NCI-H226 (cell line): Measurements from ENCODE around the gene CATSPERE.

Source experiments
- DNase-seq: peaks from one replicate; pipeline ENCODE4 v3.0.0-alpha.2; 2015

Gene CATSPERE

GRCh38 chr1:244461245-244462071 lies at the start of gene CATSPERE:
Gene CATSPERE (plus strand): TSS chr1:244461273. CDS start chr1:244461430, 157 bp downstream.
- no peak for DNase-seq

GRCh38 chr1:244412176-244412575 lies 48.9 kb upstream of the CATSPERE start:
- no peak for DNase-seq

- DNase-seq: no peak
These were observed 47.3 kb upstream of the CATSPERE start for GRCh38 chr1:244413736-244414135.

- DNase-seq: peak; percentile 50
These were observed 46.5 kb upstream of the CATSPERE start for GRCh38 chr1:244414543-244414942.

GRCh38 chr1:244419024-244419423 lies 42.0 kb upstream of the CATSPERE start:
- DNase-seq: no peak

- no peak for DNase-seq
These were observed 38.9 kb upstream of the CATSPERE start for GRCh38 chr1:244422174-244422573.

GRCh38 chr1:244424649-244425334 lies 36.3 kb upstream of the CATSPERE start:
- DNase-seq: no peak

- no peak for DNase-seq
These were observed 33.4 kb upstream of the CATSPERE start for GRCh38 chr1:244427647-244428046.

GRCh38 chr1:244429818-244430217 lies 31.3 kb upstream of the CATSPERE start:
- no peak for DNase-seq

GRCh38 chr1:244431166-244431565 lies 29.9 kb upstream of the CATSPERE start:
- DNase-seq: no peak

- peak; percentile 21 for DNase-seq
These were observed 25.4 kb upstream of the CATSPERE start for GRCh38 chr1:244435562-244436205.

- DNase-seq: peak; percentile 42
These were observed 24.6 kb upstream of the CATSPERE start for GRCh38 chr1:244436336-244437085.

- DNase-seq: peak; percentile 40
These were observed 24.0 kb upstream of the CATSPERE start for GRCh38 chr1:244437086-244437468.

GRCh38 chr1:244439391-244440032 lies 21.6 kb upstream of the CATSPERE start:
- no peak for DNase-seq

- DNase-seq: no peak
These were observed 18.2 kb upstream of the CATSPERE start for GRCh38 chr1:244442850-244443249.

- DNase-seq: no peak
These were observed 16.2 kb upstream of the CATSPERE start for GRCh38 chr1:244444854-244445253.

GRCh38 chr1:244445320-244446181 lies 15.5 kb upstream of the CATSPERE start:
- no peak for DNase-seq

- no peak for DNase-seq
These were observed 14.0 kb upstream of the CATSPERE start for GRCh38 chr1:244447024-244447423.

- DNase-seq: no peak
These were observed 13.5 kb upstream of the CATSPERE start for GRCh38 chr1:244447552-244447951.

GRCh38 chr1:244448279-244449036 lies 12.6 kb upstream of the CATSPERE start:
- DNase-seq: no peak
